CD4-positive, alpha-beta memory T cell (primary cell): Measurements from ENCODE around the gene FHOD3. TPM values are rescaled to one million over a fixed set of nuclear protein-coding genes. Genes with fewer than 3 reads are reported as not detected.

Source experiments
- CTCF ChIA-PET: fragments of 350-600 bp; sonication (Branson Sonifier 250); formaldehyde crosslinking; loops from one replicate; lab custom pipeline; 2021; ENCODE audit warnings: inconsistent platforms; ENCODE audit not compliant: partially characterized antibody; lab: Charles Lee
- POLR2A ChIA-PET: fragments of 350-600 bp; sonication (Branson Sonifier 250); formaldehyde crosslinking; loops from one replicate; lab custom pipeline; 2021; ENCODE audit not compliant: partially characterized antibody; lab: Charles Lee
- DNase-seq, 5 donors: peaks; one replicate each; pipeline versions ENCODE4 v3.0.0 to v3.0.0-alpha.2; 2020 to 2022; ENCODE audit warnings: mixed read lengths in 1 of 5
- H3K27ac ChIP-seq: one replicate; pipeline ENCODE4 v1.7.0; 2013; ENCODE audit warnings: low read depth, low read length
- H3K27me3 ChIP-seq: 2 replicates; pipeline ENCODE4 v1.7.0; 2013; ENCODE audit warnings: mild to moderate bottlenecking, low read length, moderate library complexity; ENCODE audit not compliant: insufficient read depth
- H3K36me3 ChIP-seq: 2 replicates; pipeline ENCODE4 v1.7.0; 2013; ENCODE audit warnings: mild to moderate bottlenecking, low read length, moderate library complexity; ENCODE audit not compliant: insufficient read depth
- H3K4me1 ChIP-seq: 2 replicates; pipeline ENCODE4 v1.7.0; 2013; ENCODE audit warnings: mild to moderate bottlenecking, low read length, moderate library complexity; ENCODE audit not compliant: insufficient read depth
- H3K4me3 ChIP-seq, 2 donors: one replicate each; pipeline ENCODE4 v1.7.0; 2013; ENCODE audit warnings: low read length in 2 of 2, mild to moderate bottlenecking in 1 of 2
- H3K9me3 ChIP-seq, 2 donors: one replicate each; pipeline ENCODE4 v1.7.0; 2013; ENCODE audit warnings: low read length in 2 of 2, control low read depth in 1 of 2; ENCODE audit not compliant: control insufficient read depth in 1 of 2
- H3K27ac Mint-ChIP-seq, 7 donors: one replicate each; pipeline ENCODE4 v1.8.0; 2020 to 2021; ENCODE audit warnings: mixed read lengths in 7 of 7, mild to moderate bottlenecking in 6 of 7, inconsistent platforms in 3 of 7, moderate library complexity in 3 of 7
- H3K27me3 Mint-ChIP-seq, 2 donors: one replicate each; pipeline ENCODE4 v1.8.0; 2020 to 2021; ENCODE audit warnings: mixed read lengths in 2 of 2
- H3K36me3 Mint-ChIP-seq, 2 donors: one replicate each; pipeline ENCODE4 v1.8.0; 2020 to 2021; ENCODE audit warnings: mixed read lengths in 2 of 2, inconsistent platforms in 1 of 2, mild to moderate bottlenecking in 1 of 2
- H3K4me1 Mint-ChIP-seq, 4 donors: one replicate each; pipeline ENCODE4 v1.8.0; 2020 to 2021; ENCODE audit warnings: mixed read lengths in 4 of 4, mild to moderate bottlenecking in 1 of 4
- H3K4me3 Mint-ChIP-seq, 8 donors: one replicate each; pipeline ENCODE4 v1.8.0; 2020 to 2021; ENCODE audit warnings: mixed read lengths in 8 of 8, mild to moderate bottlenecking in 7 of 8, moderate library complexity in 6 of 8, inconsistent platforms in 3 of 8
- H3K9me3 Mint-ChIP-seq, 8 donors: one replicate each; pipeline ENCODE4 v1.8.0; 2020 to 2021; ENCODE audit warnings: mixed read lengths in 8 of 8, mild to moderate bottlenecking in 5 of 8, inconsistent platforms in 3 of 8, moderate library complexity in 1 of 8
- intact Hi-C: fragments of 100-400 bp; cut with micrococcal nuclease; formaldehyde crosslinking; loops from one replicate; pipeline ENCODE4 v1.15.1; 2023
- polyA plus RNA-seq, 2 donors: library from polyadenylated mRNA; unstranded; fragments of 300-500 nt; fragmentation: Illumina TruSeq; gene quantifications; one replicate each; pipeline ENCODE4 v1.2.3, GENCODE V29; 2021
- total RNA-seq, 2 experiments: library from RNA; stranded (reverse); gene quantifications; one replicate each; pipeline ENCODE4 v1.2.3, GENCODE V29; 2021

FHOD3 gene
- total and polyA plus RNA-seq, 4 experiments from 2014 or later, result not detected

DNA sequence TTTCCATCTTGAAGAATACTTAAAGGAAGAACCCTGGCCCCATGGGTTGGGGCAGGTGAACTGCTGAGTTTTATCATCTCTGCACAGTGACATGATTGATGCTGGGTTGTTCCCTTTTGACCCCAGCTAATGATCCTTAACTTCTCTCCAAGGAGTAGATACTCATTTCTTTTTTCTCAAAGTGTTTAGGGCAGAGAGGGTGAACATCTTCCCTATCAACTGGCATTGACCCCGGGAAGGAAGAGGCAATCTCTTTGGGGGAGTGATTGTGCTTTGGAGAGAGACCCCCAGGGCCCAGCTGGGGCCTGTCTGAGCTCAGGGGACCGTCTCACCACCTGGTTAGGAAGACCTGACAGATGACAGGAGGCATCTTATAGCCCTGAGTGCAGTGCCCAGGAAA lies 190.6 kb downstream of the FHOD3 start:
- POLR2A ChIA-PET, result no interaction called here
- Histone ChIP-seq H3K36me3 (no peaks in the 10 kb centered on the region), H3K4me1 (no peaks in the 10 kb centered on the region), H3K27me3 (no peaks in the 10 kb centered on the region), H3K4me3 (no peak overlapping the region), H3K27ac (no peak overlapping the region), H3K9me3 (no peaks in the 10 kb centered on the region)
- no peak for DNase-seq
- Mint-ChIP-seq H3K27ac (no peak overlapping the region), H3K36me3 (no peaks in the 10 kb centered on the region), H3K9me3 (peaks cover 0 to 4% (median 0%) of the 10 kb centered on the region in 8 donors), H3K4me3 (no peak overlapping the region), H3K27me3 (peaks cover 0 to 6% of the 10 kb centered on the region in 2 donors), H3K4me1 (no peaks in the 10 kb centered on the region)
- intact Hi-C loops, result loop anchor here (10.0 kb wide), 1 partner anchor 997 kb away; no protein-coding TSS in a partner anchor
- CTCF ChIA-PET, result no interaction called here

GRCh38 chr18:36490897-36491296 lies 193.4 kb downstream of the FHOD3 start:
- H3K36me3 ChIP-seq, result no peaks in the 10 kb centered on the region
- no peak overlapping the region for H3K27ac ChIP-seq
- H3K4me3 ChIP-seq, result no peak overlapping the region
- Mint-ChIP-seq H3K27me3 (peaks cover 0 to 6% of the 10 kb centered on the region in 2 donors), H3K27ac (no peak overlapping the region), H3K9me3 (no peaks in the 10 kb centered on the region), H3K4me3 (no peak overlapping the region), H3K4me1 (peaks cover 0 to 1% (median under 1%) of the 10 kb centered on the region in 4 donors), H3K36me3 (no peaks in the 10 kb centered on the region)
- H3K27me3 ChIP-seq, result no peaks in the 10 kb centered on the region
- POLR2A ChIA-PET, result no interaction called here
- intact Hi-C loops, result no loop called here
- H3K9me3 ChIP-seq, result no peaks in the 10 kb centered on the region
- DNase-seq, result no peak
- H3K4me1 ChIP-seq, result no peaks in the 10 kb centered on the region
- CTCF ChIA-PET, result no interaction called here

GRCh38 chr18:36492604-36493329 lies 195.3 kb downstream of the FHOD3 start:
- POLR2A ChIA-PET, result no interaction called here
- H3K27me3 ChIP-seq, result no peaks in the 10 kb centered on the region
- Mint-ChIP-seq H3K4me1 (peaks cover 0 to 4% (median 1%) of the 10 kb centered on the region in 4 donors), H3K27ac (no peak overlapping the region), H3K27me3 (peaks cover 0 to 4% of the 10 kb centered on the region in 2 donors), H3K9me3 (no peaks in the 10 kb centered on the region), H3K36me3 (no peaks in the 10 kb centered on the region), H3K4me3 (no peak overlapping the region)
- intact Hi-C loops, result no loop called here
- no peak overlapping the region for H3K27ac ChIP-seq
- no peaks in the 10 kb centered on the region for H3K36me3 ChIP-seq
- no peak for DNase-seq
- H3K4me1 ChIP-seq, result no peaks in the 10 kb centered on the region
- H3K9me3 ChIP-seq, result no peaks in the 10 kb centered on the region
- H3K4me3 ChIP-seq, result no peak overlapping the region
- CTCF ChIA-PET, result no interaction called here

GRCh38 chr18:36493349-36494159 lies 196.0 kb downstream of the FHOD3 start:
- ChIA-PET POLR2A (no interaction called here), CTCF (no interaction called here)
- H3K27ac Mint-ChIP-seq, result no peak overlapping the region

GRCh38 chr18:36494160-36494437 lies 196.6 kb downstream of the FHOD3 start:
- Mint-ChIP-seq H3K9me3 (no peaks in the 10 kb centered on the region), H3K4me1 (peaks cover 0 to 4% (median 1%) of the 10 kb centered on the region in 4 donors), H3K27me3 (peaks cover 0 to 2% of the 10 kb centered on the region in 2 donors), H3K27ac (no peak overlapping the region), H3K36me3 (no peaks in the 10 kb centered on the region), H3K4me3 (no peak overlapping the region)
- H3K36me3 ChIP-seq, result no peaks in the 10 kb centered on the region
- no peak overlapping the region for H3K4me3 ChIP-seq
- ChIA-PET CTCF (interaction anchor here (1.8 kb wide), 1 partner anchor 25 kb away, joined by 4 read pairs; no protein-coding TSS in a partner anchor), POLR2A (no interaction called here)
- intact Hi-C loops, result no loop called here
- H3K27ac ChIP-seq, result no peak overlapping the region
- no peak for DNase-seq
- no peaks in the 10 kb centered on the region for H3K27me3 ChIP-seq
- H3K4me1 ChIP-seq, result no peaks in the 10 kb centered on the region
- H3K9me3 ChIP-seq, result no peaks in the 10 kb centered on the region

More at GRCh38 chr18:36493349-36494159, 196.0 kb downstream of the FHOD3 start:
- Histone ChIP-seq H3K27me3 (no peaks in the 10 kb centered on the region), H3K36me3 (no peaks in the 10 kb centered on the region), H3K27ac (no peak overlapping the region), H3K9me3 (no peaks in the 10 kb centered on the region), H3K4me3 (no peak overlapping the region), H3K4me1 (no peaks in the 10 kb centered on the region)
- intact Hi-C loops, result no loop called here
- peaks cover 0 to 4% of the 10 kb centered on the region in 2 donors for H3K27me3 Mint-ChIP-seq
- no peaks in the 10 kb centered on the region for H3K36me3 Mint-ChIP-seq
- H3K4me3 Mint-ChIP-seq, result no peak overlapping the region
- peaks cover 0 to 4% (median 1%) of the 10 kb centered on the region in 4 donors for H3K4me1 Mint-ChIP-seq
- DNase-seq, result no peak
- no peaks in the 10 kb centered on the region for H3K9me3 Mint-ChIP-seq

GRCh38 chr18:36496022-36496421 lies 198.5 kb downstream of the FHOD3 start:
- no peak overlapping the region for H3K27ac Mint-ChIP-seq
- POLR2A ChIA-PET, result no interaction called here
- H3K27me3 Mint-ChIP-seq, result no peaks in the 10 kb centered on the region
- no peak overlapping the region for H3K27ac ChIP-seq
- no peaks in the 10 kb centered on the region for H3K4me1 ChIP-seq
- no peak for DNase-seq
- no peaks in the 10 kb centered on the region for H3K9me3 Mint-ChIP-seq
- no peak overlapping the region for H3K4me3 ChIP-seq
- H3K9me3 ChIP-seq, result no peaks in the 10 kb centered on the region
- no peaks in the 10 kb centered on the region for H3K36me3 ChIP-seq
- no peaks in the 10 kb centered on the region for H3K36me3 Mint-ChIP-seq
- H3K4me3 Mint-ChIP-seq, result no peak overlapping the region
- CTCF ChIA-PET, result interaction anchor here (1.8 kb wide), 1 partner anchor 27 kb away, joined by 4 read pairs; no protein-coding TSS in a partner anchor
- H3K27me3 ChIP-seq, result no peaks in the 10 kb centered on the region
- peaks cover 0 to 4% (median 1%) of the 10 kb centered on the region in 4 donors for H3K4me1 Mint-ChIP-seq
- intact Hi-C loops, result no loop called here

DNA sequence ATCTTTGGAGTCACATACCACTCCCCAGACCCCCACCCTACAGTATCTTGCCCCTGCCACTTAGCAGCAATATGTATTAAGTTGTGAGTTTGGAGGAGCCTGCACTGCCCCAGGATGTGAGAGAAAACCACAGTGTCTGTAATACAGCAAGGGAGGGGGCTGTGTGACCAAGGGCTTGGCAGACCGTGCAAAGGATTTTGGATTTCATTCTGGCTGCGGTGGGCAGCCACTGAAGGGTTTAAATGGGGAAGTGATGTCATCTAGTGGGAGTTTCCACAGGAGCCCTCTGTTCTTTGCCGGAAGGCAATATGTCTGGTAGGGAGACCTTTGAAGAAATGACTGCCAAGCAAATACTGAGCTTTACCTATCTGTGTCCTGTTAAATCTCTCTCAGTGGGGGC lies 202.4 kb downstream of the FHOD3 start:
- Histone ChIP-seq H3K4me3 (no peak overlapping the region), H3K4me1 (no peaks in the 10 kb centered on the region), H3K27me3 (no peaks in the 10 kb centered on the region), H3K36me3 (no peaks in the 10 kb centered on the region), H3K9me3 (no peaks in the 10 kb centered on the region), H3K27ac (no peak overlapping the region)
- H3K4me1 Mint-ChIP-seq, result peaks cover 0 to 4% (median 1%) of the 10 kb centered on the region in 4 donors
- no peak overlapping the region for H3K27ac Mint-ChIP-seq
- H3K27me3 Mint-ChIP-seq, result peaks cover 0 to 1% of the 10 kb centered on the region in 2 donors
- no peaks in the 10 kb centered on the region for H3K36me3 Mint-ChIP-seq
- no peak overlapping the region for H3K4me3 Mint-ChIP-seq
- H3K9me3 Mint-ChIP-seq, result peaks cover 0 to 1% (median 0%) of the 10 kb centered on the region in 8 donors
- CTCF ChIA-PET, result no interaction called here
- no peak for DNase-seq
- POLR2A ChIA-PET, result no interaction called here
- intact Hi-C loops, result no loop called here
